B cell (primary cell): Measurements from ENCODE around the gene EML5. TPM values are rescaled to one million over a fixed set of nuclear protein-coding genes. Genes with fewer than 3 reads are reported as not detected.

ENCODE experiments used
- ATAC-seq: fragments of 200-7000 bp; cut with Tn5 transposase; one replicate; pipeline ENCODE4 v1.10.0; 2021; ENCODE audit warnings: low read depth, mild to moderate bottlenecking, moderate number of reproducible peaks, moderate library complexity
- CTCF ChIA-PET: fragments of 350-600 bp; sonication (Branson Sonifier 250); formaldehyde crosslinking; loops from one replicate; lab custom pipeline; 2021; ENCODE audit warnings: antibody characterized with exemption, inconsistent platforms; lab: Charles Lee
- POLR2A ChIA-PET: fragments of 350-600 bp; sonication (Branson Sonifier 250); formaldehyde crosslinking; loops from one replicate; lab custom pipeline; 2021; ENCODE audit warnings: antibody characterized with exemption; lab: Charles Lee
- DNase-seq: peaks from one replicate; pipeline ENCODE4 v3.0.0; 2013
- H2AFZ ChIP-seq: 2 replicates; pipeline ENCODE4 v1.6.1; 2012; ENCODE audit warnings: mild to moderate bottlenecking, low read depth, low read length; ENCODE audit not compliant: insufficient read depth, poor library complexity, severe bottlenecking
- H3K27ac ChIP-seq, 2 donors: 1 replicate in 1 of 2; 2 replicates in 1 of 2; pipeline ENCODE4 v1.5.1; 2012 to 2013; ENCODE audit warnings: low read length in 2 of 2, mild to moderate bottlenecking in 2 of 2, moderate library complexity in 1 of 2
- H3K27me3 ChIP-seq, 4 experiments: fragments of 200-600 bp in 1 of 4; sonication (generic) in 1 of 4; replicated peaks in 1 of 4; 1 replicate in 2 of 4; 2 replicates in 2 of 4; pipeline versions ENCODE4 v1.6.1 to v1.7.0; 2013 to 2016; ENCODE audit warnings: low read length in 3 of 4, mild to moderate bottlenecking in 2 of 4, mixed read lengths in 1 of 4, moderate library complexity in 1 of 4; ENCODE audit not compliant: insufficient read depth in 4 of 4, control insufficient read depth in 3 of 4; ENCODE audit errors: control extremely low read depth in 1 of 4
- H3K36me3 ChIP-seq, 2 experiments: replicated peaks in 1 of 2; 1 replicate in 1 of 2; 2 replicates in 1 of 2; pipeline versions ENCODE4 v1.6.1 to v1.7.1; 2013; ENCODE audit warnings: low read length in 1 of 2; ENCODE audit not compliant: insufficient read depth in 2 of 2, control insufficient read depth in 1 of 2; ENCODE audit errors: control extremely low read depth in 1 of 2, extremely low read depth in 1 of 2
- H3K4me1 ChIP-seq, 2 donors: fragments of 200-600 bp in 1 of 2; sonication (generic) in 1 of 2; 1 replicate in 1 of 2; 2 replicates in 1 of 2; pipeline versions ENCODE4 v1.5.1 to v1.6.1; 2013 to 2017; ENCODE audit warnings: low read length in 2 of 2; ENCODE audit not compliant: control insufficient read depth in 2 of 2, insufficient read depth in 2 of 2
- H3K4me2 ChIP-seq: replicated peaks from 2 replicates; pipeline ENCODE3; 2012; ENCODE audit warnings: mild to moderate bottlenecking, low read depth, low read length; ENCODE audit not compliant: poor library complexity, severe bottlenecking
- H3K4me3 ChIP-seq, 5 experiments: fragments of 200-600 bp in 1 of 5; sonication (generic) in 1 of 5; 1 replicate in 3 of 5; 2 replicates in 2 of 5; pipeline versions ENCODE4 v1.5.1 to v1.7.0; 2011 to 2016; ENCODE audit warnings: low read length in 4 of 5, mild to moderate bottlenecking in 4 of 5, low read depth in 2 of 5, control low read depth in 1 of 5, moderate library complexity in 1 of 5; ENCODE audit not compliant: insufficient read depth in 1 of 5; ENCODE audit errors: control extremely low read depth in 1 of 5, extremely low read depth in 1 of 5
- H3K79me2 ChIP-seq: fragments of 200-600 bp; sonication (generic); one replicate; pipeline ENCODE4 v1.6.0; 2016; ENCODE audit warnings: low read length; ENCODE audit not compliant: control insufficient read depth, insufficient read depth
- H3K9ac ChIP-seq: fragments of 200-600 bp; sonication (generic); 2 replicates; pipeline ENCODE4 v1.6.1; 2017; ENCODE audit warnings: mild to moderate bottlenecking, low read length, moderate library complexity
- H3K9me3 ChIP-seq, 3 donors: one replicate each; pipeline versions ENCODE4 v1.6.1 to v1.7.1; 2013; ENCODE audit warnings: low read length in 2 of 3; ENCODE audit not compliant: control insufficient read depth in 2 of 3, insufficient read depth in 1 of 3; ENCODE audit errors: control extremely low read depth in 1 of 3
- H4K20me1 ChIP-seq: 2 replicates; pipeline ENCODE4 v1.6.0; 2012; ENCODE audit warnings: mild to moderate bottlenecking, low read length; ENCODE audit not compliant: insufficient read depth, control insufficient read depth, poor library complexity, severe bottlenecking
- H3K27ac Mint-ChIP-seq: one replicate; pipeline ENCODE4 v1.8.0; 2021; ENCODE audit warnings: mixed read lengths
- H3K27me3 Mint-ChIP-seq: one replicate; pipeline ENCODE4 v1.8.0; 2021; ENCODE audit warnings: mixed read lengths
- H3K4me1 Mint-ChIP-seq: one replicate; pipeline ENCODE4 v1.8.0; 2021; ENCODE audit warnings: mixed read lengths
- H3K4me3 Mint-ChIP-seq: one replicate; pipeline ENCODE4 v1.8.0; 2021; ENCODE audit warnings: mixed read lengths
- H3K9me3 Mint-ChIP-seq: one replicate; pipeline ENCODE4 v1.8.0; 2022; ENCODE audit warnings: mixed read lengths; ENCODE audit not compliant: insufficient read depth
- CTCF ChIP-seq: fragments of 200-600 bp; IDR thresholded peaks from one replicate; pipeline ENCODE4 v1.8.0; 2022; ENCODE audit warnings: antibody characterized with exemption, mild to moderate bottlenecking
- EZH2 ChIP-seq: IDR thresholded peaks from 2 replicates; pipeline ENCODE4 v1.6.1; 2012; ENCODE audit warnings: borderline replicate concordance, low read depth, mild to moderate bottlenecking, moderate library complexity, low read length; ENCODE audit not compliant: insufficient read depth, poor library complexity, severe bottlenecking
- WGBS: methylation state at CpG from one replicate; pipeline ENCODE4 v1.1.5; 2013; ENCODE audit warnings: missing lambda C conversion rate; ENCODE audit not compliant: insufficient coverage; 5-methylcytosine and 5-hydroxymethylcytosine counted together
- intact Hi-C: fragments of 100-400 bp; cut with micrococcal nuclease; formaldehyde crosslinking; loops from one replicate; pipeline ENCODE4 v1.10.0; 2022
- polyA plus RNA-seq: library from polyadenylated mRNA; depleted of rRNA; stranded (reverse); fragments of >200 nt; gene quantifications from 2 replicates; pipeline ENCODE4 v1.2.3, GENCODE V29; 2012
- total RNA-seq, 2 donors: library from RNA; stranded (reverse); fragments of 120-200 nt in 1 of 2; gene quantifications; 1 replicate in 1 of 2; 2 replicates in 1 of 2; pipeline versions ENCODE4 v1.2.3 to v1.2.4, GENCODE V29; 2013 to 2022

Gene EML5
- total and polyA plus RNA-seq, 2 donors (not counting 1 experiment from before 2014, with no cell fraction given), result 1.7 to 6.9 TPM

- WGBS, result 61% methylated on average over 4 of the region's 4 CpGs
- H3K79me2 ChIP-seq, result no peaks in the 10 kb centered on the region
Measured at GRCh38 chr14:88667555-88668273, 125.0 kb downstream of the EML5 start.

More at GRCh38 chr14:88667555-88668273, 125.0 kb downstream of the EML5 start:
- no peaks in the 10 kb centered on the region for H4K20me1 ChIP-seq
- no peaks in the 10 kb centered on the region for H3K9me3 Mint-ChIP-seq
- TF ChIP-seq CTCF, result peak; percentile 92
- no peak for TF ChIP-seq EZH2
- ATAC-seq, result peak; percentile 87
- no peaks in the 10 kb centered on the region for H3K9me3 ChIP-seq
- ChIA-PET CTCF (interaction anchor here (0.6 to 4.2 kb wide), 25 partner anchors 10 to 1247 kb away, joined by 3 to 77 read pairs (median 4); partner anchors contain the start of gene EML5), POLR2A (interaction anchor here (0.6 kb wide), 1 partner anchor 1231 kb away, joined by 4 read pairs; no protein-coding TSS in a partner anchor)
- peak; percentile 82 for DNase-seq
- H3K9ac ChIP-seq, result peak overlapping the region; percentile 30
- H3K4me3 ChIP-seq, result peak overlapping the region in 2 of 5 experiments; percentile 3 to 31
- peak overlapping the region; percentile 37 for H2AFZ ChIP-seq
- H3K4me1 Mint-ChIP-seq, result peaks cover 20% of the 10 kb centered on the region
- peak overlapping the region; percentile 59 for H3K27ac Mint-ChIP-seq
- peak overlapping the region; percentile 66 for H3K4me3 Mint-ChIP-seq
- H3K4me2 ChIP-seq, result peak overlapping the region; percentile 64
- H3K27me3 Mint-ChIP-seq, result no peaks in the 10 kb centered on the region
- H3K27ac ChIP-seq, result peak overlapping the region; percentile 28 to 58
- H3K36me3 ChIP-seq, result no peaks in the 10 kb centered on the region
- peaks cover 22 to 24% of the 10 kb centered on the region in 2 donors for H3K4me1 ChIP-seq
- no peaks in the 10 kb centered on the region for H3K27me3 ChIP-seq
- intact Hi-C loops, result loop anchor here (1.0 to 10.0 kb wide), 6 partner anchors 125 to 1250 kb away; partner anchors contain the start of gene EML5
